HG03095 (cell line): ENCODE data around the gene PRR19.

Experiments
- ATAC-seq: cut with Tn5 transposase; IDR thresholded peaks from one replicate; pipeline ENCODE4 v1.9.1; 2021; ENCODE audit warnings: moderate library complexity; ENCODE audit not compliant: unreplicated experiment

PRR19 gene

DNA sequence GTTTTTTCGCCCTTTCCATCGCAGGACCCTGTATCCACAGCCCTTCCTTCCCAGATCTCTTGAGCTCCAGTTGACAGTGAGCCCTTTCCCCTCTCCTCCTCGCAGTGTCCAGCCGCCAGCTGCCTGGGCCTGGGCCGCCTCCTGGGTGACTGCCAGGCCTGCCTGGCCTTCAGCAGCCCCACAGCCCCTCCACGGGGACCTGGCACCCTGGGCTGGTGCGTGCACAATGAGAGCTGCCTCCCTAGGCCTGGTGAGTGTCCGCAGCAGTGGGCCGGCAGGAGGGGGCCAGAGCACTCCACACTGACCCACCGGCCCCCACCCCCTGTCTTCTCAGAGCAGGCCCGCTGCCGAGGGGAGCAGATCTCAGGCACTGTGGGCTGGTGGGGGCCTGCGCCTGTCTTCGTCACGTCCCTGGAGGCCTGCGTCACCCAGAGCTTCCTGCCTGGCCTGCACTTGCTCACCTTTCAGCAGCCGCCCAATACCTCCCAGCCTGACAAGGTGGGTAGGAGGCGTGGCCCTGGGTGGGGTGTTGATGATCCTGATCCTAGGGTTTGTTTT lies 42.5 kb downstream of the PRR19 start:
- no peak for ATAC-seq

- ATAC-seq, result no peak
These were observed 43.4 kb downstream of the PRR19 start for GRCh38 chr19:42345191-42345812.

GRCh38 chr19:42348211-42348610 lies 46.3 kb downstream of the PRR19 start:
- no peak for ATAC-seq

DNA sequence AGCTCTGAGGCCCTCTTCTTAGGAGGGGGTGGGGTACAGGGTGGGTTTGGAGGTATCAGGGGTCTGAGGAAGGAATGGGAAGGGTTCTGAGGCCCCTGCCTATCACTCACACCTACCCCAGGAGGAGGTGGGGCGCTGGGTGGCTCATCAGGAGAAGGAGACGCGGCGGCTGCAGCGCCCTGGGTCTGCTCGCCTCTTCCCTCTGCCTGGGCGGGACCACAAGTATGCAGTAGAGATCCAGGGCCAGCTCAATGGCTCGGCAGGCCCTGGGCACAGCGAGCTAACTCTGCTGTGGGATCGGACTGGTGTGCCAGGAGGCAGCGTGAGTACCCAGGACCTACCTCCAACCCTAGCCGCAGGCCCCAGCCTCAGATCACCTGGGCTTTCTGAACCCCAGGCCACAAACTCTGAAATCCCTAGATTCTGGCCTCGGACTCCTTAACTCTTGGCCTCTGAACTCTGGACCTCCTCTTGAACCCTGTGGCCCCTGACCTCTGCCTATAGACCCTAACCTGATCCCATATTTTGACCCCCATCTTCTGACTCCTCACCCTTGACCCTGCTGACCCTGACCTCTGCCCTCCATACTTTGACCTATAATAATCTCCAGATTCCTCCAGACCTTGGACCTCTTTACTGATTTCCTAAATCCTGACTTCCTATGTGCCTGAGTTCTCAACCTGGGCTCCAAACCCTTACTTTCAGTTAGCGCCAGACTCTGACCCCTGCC lies 47.6 kb downstream of the PRR19 start:
- no peak for ATAC-seq

DNA sequence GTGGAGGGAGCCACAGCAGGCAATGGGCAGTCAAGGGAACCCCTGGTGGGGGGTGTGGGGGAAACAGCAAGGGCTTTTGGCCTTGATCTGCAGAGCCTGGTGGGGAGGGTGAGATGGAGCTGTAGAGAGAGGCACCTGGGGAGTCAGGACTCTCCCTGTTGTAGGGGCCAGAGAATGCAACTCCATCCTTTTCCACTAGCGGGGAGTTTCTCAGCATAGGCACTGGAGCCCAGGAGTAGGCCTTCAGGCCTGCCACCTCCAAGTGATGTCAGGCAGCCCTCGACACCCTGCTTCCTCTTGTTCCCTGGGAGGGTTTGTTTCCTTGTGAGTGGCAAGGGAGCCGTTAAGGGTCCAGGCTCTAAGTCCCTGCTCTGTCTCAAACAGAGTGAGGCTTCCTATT lies 48.5 kb downstream of the PRR19 start:
- no peak for ATAC-seq

GRCh38 chr19:42351079-42351735 lies 49.3 kb downstream of the PRR19 start:
- no peak for ATAC-seq

DNA sequence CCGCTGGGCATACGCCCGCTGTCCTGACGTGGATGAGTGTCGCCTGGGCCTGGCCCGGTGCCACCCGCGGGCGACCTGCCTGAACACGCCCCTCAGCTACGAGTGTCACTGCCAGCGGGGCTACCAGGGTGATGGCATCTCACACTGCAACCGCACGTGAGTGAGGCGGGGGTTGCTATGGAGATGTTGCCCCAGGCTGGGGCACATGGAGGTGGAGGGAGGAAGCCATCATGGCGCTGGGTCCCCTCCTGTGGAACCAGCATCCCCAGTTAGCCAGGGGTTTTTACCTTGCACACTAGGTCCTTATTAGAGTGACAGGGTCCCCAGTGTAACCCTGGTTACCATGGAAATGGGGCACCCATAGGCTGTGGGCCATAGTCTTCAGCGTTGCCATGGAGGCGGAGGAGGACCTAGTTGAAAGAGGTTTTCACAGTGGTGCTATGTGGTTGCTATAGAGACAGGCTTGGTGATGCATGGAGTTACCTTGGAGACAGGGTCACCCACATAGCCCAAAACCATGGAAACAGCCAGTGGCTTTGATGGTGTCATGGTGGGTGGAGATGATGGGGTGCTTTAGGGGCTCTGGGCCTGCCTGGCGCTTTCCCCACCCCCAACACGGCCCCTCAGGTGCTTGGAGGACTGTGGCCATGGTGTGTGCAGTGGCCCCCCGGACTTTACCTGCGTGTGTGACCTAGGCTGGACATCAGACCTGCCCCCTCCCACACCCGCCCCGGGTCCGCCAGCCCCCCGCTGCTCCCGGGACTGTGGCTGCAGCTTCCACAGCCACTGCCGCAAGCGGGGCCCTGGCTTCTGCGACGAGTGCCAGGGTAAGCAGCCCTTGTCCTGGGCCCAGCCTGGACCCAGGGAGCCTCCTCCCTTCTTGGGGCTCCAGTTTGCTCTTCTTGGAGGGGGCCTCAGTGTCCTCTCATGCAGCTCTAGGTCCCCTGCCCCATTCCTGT lies 50.6 kb downstream of the PRR19 start:
- no peak for ATAC-seq

DNA sequence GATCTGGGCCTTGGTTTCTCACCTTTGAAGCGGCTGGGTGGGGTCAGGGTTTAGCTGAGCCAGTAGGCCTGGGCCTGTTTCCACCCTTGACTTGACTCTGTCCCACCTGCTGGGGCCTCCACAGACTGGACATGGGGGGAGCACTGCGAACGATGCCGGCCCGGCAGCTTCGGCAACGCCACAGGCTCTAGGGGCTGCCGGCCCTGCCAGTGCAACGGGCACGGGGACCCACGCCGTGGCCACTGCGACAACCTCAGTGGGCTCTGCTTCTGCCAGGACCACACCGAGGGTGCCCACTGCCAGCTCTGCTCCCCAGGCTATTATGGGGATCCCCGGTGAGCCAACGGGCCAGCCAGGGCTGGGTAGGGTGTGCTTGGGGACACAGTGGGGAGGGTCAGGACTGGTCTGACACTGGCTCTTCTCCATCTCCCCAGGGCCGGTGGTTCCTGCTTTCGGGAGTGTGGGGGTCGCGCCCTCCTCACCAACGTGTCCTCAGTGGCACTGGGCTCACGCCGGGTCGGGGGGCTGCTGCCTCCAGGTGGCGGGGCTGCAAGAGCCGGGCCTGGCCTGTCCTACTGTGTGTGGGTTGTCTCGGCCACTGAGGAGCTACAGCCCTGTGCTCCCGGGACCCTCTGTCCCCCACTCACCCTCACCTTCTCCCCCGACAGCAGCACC lies 51.5 kb downstream of the PRR19 start:
- no peak for ATAC-seq

DNA sequence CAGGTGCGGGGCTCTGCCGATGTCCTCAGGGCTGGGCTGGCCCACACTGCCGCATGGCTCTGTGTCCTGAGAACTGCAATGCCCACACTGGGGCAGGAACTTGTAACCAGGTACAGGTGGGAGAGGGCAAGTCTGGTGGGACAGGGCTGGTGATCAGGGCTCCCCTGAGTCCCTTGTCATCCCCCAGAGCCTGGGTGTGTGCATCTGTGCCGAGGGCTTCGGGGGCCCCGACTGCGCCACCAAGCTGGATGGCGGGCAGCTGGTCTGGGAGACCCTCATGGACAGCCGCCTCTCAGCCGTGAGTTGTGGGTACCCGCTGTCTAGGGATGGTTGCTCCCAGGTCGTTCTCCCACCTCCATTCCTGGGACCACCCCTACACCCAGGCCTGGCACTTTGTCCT lies 54.0 kb downstream of the PRR19 start:
- ATAC-seq, result no peak

- ATAC-seq, result no peak
These were observed 54.8 kb downstream of the PRR19 start for GRCh38 chr19:42356686-42357085.

- no peak for ATAC-seq
These were observed 55.4 kb downstream of the PRR19 start for GRCh38 chr19:42357290-42357689.
